Sigmoid colon (tissue), 7 donors: Measurements from ENCODE around the gene PROP1. TPM values are rescaled to one million over a fixed set of nuclear protein-coding genes. Genes with fewer than 3 reads are reported as not detected.

ENCODE experiments used
- DNase-seq: peaks from one replicate; pipeline ENCODE4 v3.0.0-alpha.2; 2019
- H3K27ac ChIP-seq, 4 donors: fragments of 200-600 bp; sonication (generic); one replicate each; pipeline ENCODE4 v1.5.1; 2016 to 2019; ENCODE audit warnings: mild to moderate bottlenecking in 1 of 4
- H3K27me3 ChIP-seq, 3 donors: fragments of 200-600 bp; sonication (generic); one replicate each; pipeline ENCODE4 v1.5.1; 2019; ENCODE audit warnings: mild to moderate bottlenecking in 1 of 3
- H3K36me3 ChIP-seq, 4 donors: fragments of 200-600 bp; sonication (generic); one replicate each; pipeline ENCODE4 v1.5.1; 2016 to 2019
- H3K4me1 ChIP-seq, 4 donors: fragments of 200-600 bp; sonication (generic); one replicate each; pipeline ENCODE4 v1.5.1; 2017 to 2019
- H3K4me3 ChIP-seq, 4 donors: fragments of 200-600 bp; sonication (generic); one replicate each; pipeline ENCODE4 v1.5.1; 2017 to 2019; ENCODE audit warnings: mild to moderate bottlenecking in 2 of 4, moderate library complexity in 1 of 4
- H3K9me3 ChIP-seq, 4 donors: fragments of 200-600 bp in 3 of 4; sonication (generic) in 3 of 4; one replicate each; pipeline versions ENCODE4 v1.5.1 to v1.6.1; 2013 to 2019
- CTCF ChIP-seq, 4 experiments: fragments of 450-650 bp in 3 of 4; fragments of 200-600 bp in 1 of 4; IDR thresholded peaks; one replicate each; pipeline ENCODE4 v1.5.1; 2016 to 2019; ENCODE audit warnings: antibody characterized with exemption in 4 of 4, mild to moderate bottlenecking in 3 of 4, moderate library complexity in 2 of 4
- EP300 ChIP-seq, 4 donors: sonication (generic); formaldehyde crosslinking; IDR thresholded peaks; one replicate each; pipeline ENCODE4 v1.6.1; 2017; ENCODE audit warnings: antibody characterized with exemption in 4 of 4
- POLR2A ChIP-seq, 2 donors: fragments of 450-650 bp; IDR thresholded peaks; one replicate each; pipeline ENCODE4 v1.6.1; 2016; ENCODE audit warnings: antibody characterized with exemption in 2 of 2, mild to moderate bottlenecking in 2 of 2, moderate library complexity in 2 of 2
- POLR2AphosphoS5 ChIP-seq, 4 donors: sonication (generic); formaldehyde crosslinking; IDR thresholded peaks; one replicate each; pipeline ENCODE4 v1.6.1; 2017; ENCODE audit warnings: antibody characterized with exemption in 4 of 4
- WGBS, 2 donors: extraction: QIAGEN DNeasy Blood & Tissue Kit; methylation state at CpG; one replicate each; pipeline ENCODE4 v1.1.7; 2013; 5-methylcytosine and 5-hydroxymethylcytosine counted together
- intact Hi-C: fragments of 100-400 bp; cut with DNase I; formaldehyde crosslinking; loops from one replicate; pipeline ENCODE4 v1.15.1; 2023
- polyA plus RNA-seq, 3 donors: library from polyadenylated mRNA; stranded (reverse); fragments of 200-250 nt; gene quantifications; one replicate each; pipeline ENCODE4 v1.2.3, GENCODE V29; 2013
- total RNA-seq, 4 donors: library from RNA; depleted of rRNA; stranded (reverse); fragments of >200 nt; gene quantifications; one replicate each; pipeline ENCODE4 v1.1.0, GENCODE V29; 2016
- donor health status: healthy with polysubstance abuse.
- donor health status: Bipolar disorder and iron deficiency.
- donor health status: healthy.

PROP1 gene
- total and polyA plus RNA-seq, 7 donors: not detected

GRCh38 chr5:177984584-177985206 is 11.3 kb downstream of the PROP1 start:
- Histone ChIP-seq H3K36me3 (no peaks in the 10 kb centered on the region), H3K27me3 (peaks cover 18 to 78% (median 45%) of the 10 kb centered on the region in 3 donors), H3K9me3 (no peaks in the 10 kb centered on the region), H3K27ac (no peak overlapping the region), H3K4me1 (no peaks in the 10 kb centered on the region), H3K4me3 (no peak overlapping the region)
- intact Hi-C loops: no loop called here
- no peak for TF ChIP-seq POLR2A (IDR thresholded peaks at IDR 0.05)
- TF ChIP-seq EP300 (IDR thresholded peaks at IDR 0.05): no peak
- no peak for TF ChIP-seq POLR2AphosphoS5 (IDR thresholded peaks at IDR 0.05)
- TF ChIP-seq CTCF (IDR thresholded peaks at IDR 0.05): no peak
- WGBS, 2 donors: 4 to 10% methylated on average over 47 of the region's 47 CpGs
- DNase-seq: no peak

- no peak for DNase-seq
- Histone ChIP-seq H3K4me3 (no peak overlapping the region), H3K9me3 (no peaks in the 10 kb centered on the region), H3K36me3 (no peaks in the 10 kb centered on the region), H3K27ac (no peak overlapping the region), H3K27me3 (peaks cover 18 to 75% (median 45%) of the 10 kb centered on the region in 3 donors), H3K4me1 (no peaks in the 10 kb centered on the region)
- no peak for TF ChIP-seq POLR2AphosphoS5 (IDR thresholded peaks at IDR 0.05)
- no peak for TF ChIP-seq EP300 (IDR thresholded peaks at IDR 0.05)
- TF ChIP-seq POLR2A (IDR thresholded peaks at IDR 0.05): no peak
- TF ChIP-seq CTCF (IDR thresholded peaks at IDR 0.05): no peak
- 28 to 29% methylated on average over 46 of the region's 46 CpGs for WGBS, 2 donors
- intact Hi-C loops: no loop called here
These were observed 12.1 kb downstream of the PROP1 start for GRCh38 chr5:177983763-177984583.

GRCh38 chr5:177982956-177983355 is 13.1 kb downstream of the PROP1 start:
- TF ChIP-seq EP300 (IDR thresholded peaks at IDR 0.05) (no peak), POLR2AphosphoS5 (IDR thresholded peaks at IDR 0.05) (no peak), POLR2A (IDR thresholded peaks at IDR 0.05) (no peak), CTCF (IDR thresholded peaks at IDR 0.05) (no peak)

GRCh38 chr5:177982072-177982727 is 13.8 kb downstream of the PROP1 start:
- TF ChIP-seq POLR2AphosphoS5 (IDR thresholded peaks at IDR 0.05): no peak
- TF ChIP-seq POLR2A (IDR thresholded peaks at IDR 0.05): no peak
- TF ChIP-seq EP300 (IDR thresholded peaks at IDR 0.05): no peak
- TF ChIP-seq CTCF (IDR thresholded peaks at IDR 0.05): no peak
- WGBS, 2 donors: 22 to 27% methylated on average over 17 of the region's 17 CpGs
- H3K9me3 ChIP-seq: no peaks in the 10 kb centered on the region
- H3K36me3 ChIP-seq: no peaks in the 10 kb centered on the region
- H3K4me1 ChIP-seq: no peaks in the 10 kb centered on the region
- H3K4me3 ChIP-seq: no peak overlapping the region
- intact Hi-C loops: no loop called here
- H3K27me3 ChIP-seq: peaks cover 18 to 68% (median 45%) of the 10 kb centered on the region in 3 donors
- H3K27ac ChIP-seq: no peak overlapping the region
- DNase-seq: no peak

More at GRCh38 chr5:177982956-177983355, 13.1 kb downstream of the PROP1 start:
- 79 to 86% methylated on average over 5 of the region's 5 CpGs for WGBS, 2 donors
- no peak overlapping the region for H3K4me3 ChIP-seq
- no peak overlapping the region for H3K27ac ChIP-seq
- H3K36me3 ChIP-seq: no peaks in the 10 kb centered on the region
- intact Hi-C loops: no loop called here
- H3K9me3 ChIP-seq: no peaks in the 10 kb centered on the region
- peaks cover 18 to 75% (median 45%) of the 10 kb centered on the region in 3 donors for H3K27me3 ChIP-seq
- H3K4me1 ChIP-seq: no peaks in the 10 kb centered on the region
- DNase-seq: no peak
